ENCODE results near the gene CACNB4. TPM values are rescaled to one million over a fixed set of nuclear protein-coding genes. Genes with fewer than 3 reads are reported as not detected.

CACNB4 gene
- polyA plus RNA-seq, 1 experiment = 0.12 TPM

DNA sequence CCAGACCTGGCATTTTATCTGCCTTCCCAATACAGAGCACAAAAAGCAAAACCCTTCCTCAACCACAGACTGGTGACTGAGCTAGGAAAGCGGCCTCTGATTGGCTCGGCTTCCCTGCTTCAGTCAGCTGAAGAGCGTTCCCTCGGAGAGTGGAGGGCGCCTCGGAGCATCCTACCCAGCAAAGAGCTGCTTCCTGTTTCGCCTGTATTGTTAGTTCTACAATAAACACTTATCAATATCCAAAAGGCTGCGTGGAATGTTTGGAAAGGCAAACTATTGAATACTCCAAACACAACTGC lies 125.0 kb downstream of the CACNB4 start:
- ChIA-PET CTCF (no interaction called here), POLR2A (no interaction called here)
- Histone ChIP-seq H3K36me3 (ENCODE audit: control insufficient read depth, insufficient read depth, low read length) (no peaks in the 10 kb centered on the region), H3K4me3 (ENCODE audit: low read depth, low read length) (no peak overlapping the region), H3K27me3 (ENCODE audit: control insufficient read depth, insufficient read depth, low read length) (no peaks in the 10 kb centered on the region)
- TF ChIP-seq, protein P1, sequence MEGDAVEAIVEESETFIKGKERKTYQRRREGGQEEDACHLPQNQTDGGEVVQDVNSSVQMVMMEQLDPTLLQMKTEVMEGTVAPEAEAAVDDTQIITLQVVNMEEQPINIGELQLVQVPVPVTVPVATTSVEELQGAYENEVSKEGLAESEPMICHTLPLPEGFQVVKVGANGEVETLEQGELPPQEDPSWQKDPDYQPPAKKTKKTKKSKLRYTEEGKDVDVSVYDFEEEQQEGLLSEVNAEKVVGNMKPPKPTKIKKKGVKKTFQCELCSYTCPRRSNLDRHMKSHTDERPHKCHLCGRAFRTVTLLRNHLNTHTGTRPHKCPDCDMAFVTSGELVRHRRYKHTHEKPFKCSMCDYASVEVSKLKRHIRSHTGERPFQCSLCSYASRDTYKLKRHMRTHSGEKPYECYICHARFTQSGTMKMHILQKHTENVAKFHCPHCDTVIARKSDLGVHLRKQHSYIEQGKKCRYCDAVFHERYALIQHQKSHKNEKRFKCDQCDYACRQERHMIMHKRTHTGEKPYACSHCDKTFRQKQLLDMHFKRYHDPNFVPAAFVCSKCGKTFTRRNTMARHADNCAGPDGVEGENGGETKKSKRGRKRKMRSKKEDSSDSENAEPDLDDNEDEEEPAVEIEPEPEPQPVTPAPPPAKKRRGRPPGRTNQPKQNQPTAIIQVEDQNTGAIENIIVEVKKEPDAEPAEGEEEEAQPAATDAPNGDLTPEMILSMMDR (IDR thresholded peaks at IDR 0.05; ENCODE audit: insufficient read depth, low read depth, low read length) = no peak
- DNase-seq (ENCODE audit: low read depth) = no peak

DNA sequence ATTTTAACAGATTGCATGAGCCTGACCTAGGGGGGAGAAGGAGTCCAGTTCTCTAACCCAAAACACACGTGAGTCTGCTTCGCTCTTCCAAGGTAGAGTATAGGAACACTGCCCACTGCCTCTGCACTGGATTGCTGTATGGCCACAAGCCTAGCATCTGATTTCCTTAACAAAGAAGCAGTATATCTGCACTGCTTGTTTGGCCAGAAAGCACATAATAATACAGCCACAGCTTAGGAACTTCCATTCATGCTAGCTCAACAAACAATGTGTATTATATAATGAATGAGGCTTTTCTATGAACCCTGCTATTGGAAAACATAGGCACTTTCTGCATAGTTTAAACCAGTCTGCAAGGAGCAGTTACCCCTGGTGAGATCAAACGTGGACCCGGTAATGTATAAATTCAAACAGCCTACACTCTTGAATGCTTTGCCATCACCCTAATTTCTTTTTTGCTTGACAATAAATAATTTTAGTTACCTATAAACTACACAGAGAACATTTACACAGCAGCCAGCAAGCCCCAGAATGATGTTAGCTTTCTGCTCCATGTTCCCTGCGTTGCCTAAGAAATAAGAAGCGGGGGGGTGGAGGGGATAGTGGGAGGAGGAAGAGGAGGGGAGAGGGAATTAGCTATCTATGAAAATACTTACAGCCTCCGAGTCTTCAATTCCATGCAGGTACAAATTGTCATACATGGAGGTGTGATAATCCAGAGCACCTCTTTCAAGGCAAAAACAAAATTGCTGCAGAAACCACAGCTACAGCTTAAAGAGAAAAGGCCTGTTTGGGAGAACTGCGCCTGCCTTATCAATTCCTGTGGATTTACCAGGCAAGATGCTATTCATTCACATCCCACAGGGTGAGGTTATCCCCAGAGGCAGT lies 125.6 kb downstream of the CACNB4 start:
- Histone ChIP-seq H3K4me3 (ENCODE audit: low read depth, low read length) (no peak overlapping the region), H3K36me3 (ENCODE audit: control insufficient read depth, insufficient read depth, low read length) (no peaks in the 10 kb centered on the region), H3K27me3 (ENCODE audit: control insufficient read depth, insufficient read depth, low read length) (no peaks in the 10 kb centered on the region)
- TF ChIP-seq, protein P1 (IDR thresholded peaks at IDR 0.05; ENCODE audit: insufficient read depth, low read depth, low read length) = no peak
- POLR2A ChIA-PET = no interaction called here
- no peak for DNase-seq (ENCODE audit: low read depth)
- CTCF ChIA-PET = interaction anchor here (0.7 kb wide), 1 partner anchor 53 kb away, joined by 4 read pairs; no protein-coding TSS in a partner anchor

DNA sequence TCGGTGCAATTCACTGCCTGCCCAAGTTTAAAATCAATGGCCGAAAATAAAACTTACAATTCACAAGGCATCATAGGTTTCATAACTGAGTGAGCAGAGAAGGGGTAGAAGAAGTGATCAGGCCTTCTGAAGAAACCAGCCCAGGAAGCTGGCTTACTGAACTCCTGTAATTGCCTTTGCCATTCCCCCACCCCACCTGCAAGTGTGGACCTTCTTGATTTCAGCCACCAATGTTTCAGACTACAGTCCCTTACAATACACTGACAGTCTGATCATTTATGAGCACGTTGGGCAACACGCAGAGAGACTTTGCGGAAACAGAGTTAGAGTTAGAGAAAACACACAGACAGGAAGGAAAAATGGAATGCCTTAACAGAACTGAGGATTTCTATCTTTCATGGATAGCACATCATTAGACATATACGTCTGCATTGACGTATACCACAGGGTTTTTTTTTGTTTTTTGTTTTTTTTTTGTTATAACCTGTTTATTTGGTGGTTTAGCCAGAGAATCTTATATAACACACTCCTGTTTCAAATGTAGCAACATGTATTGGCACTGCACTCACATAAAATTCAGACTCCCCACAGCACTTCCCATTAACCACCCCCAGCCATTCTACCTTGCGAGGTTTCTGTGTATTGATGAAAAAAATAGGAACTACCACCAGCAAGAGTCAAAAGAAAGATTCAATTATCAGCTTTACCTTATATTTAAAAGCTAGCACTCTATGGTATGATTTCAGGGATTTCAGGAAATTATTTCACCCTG lies 126.4 kb downstream of the CACNB4 start:
- TF ChIP-seq, protein P1 (IDR thresholded peaks at IDR 0.05; ENCODE audit: insufficient read depth, low read depth, low read length) = no peak
- no peak for DNase-seq (ENCODE audit: low read depth)
- ChIA-PET CTCF (interaction anchor here (0.6 to 0.7 kb wide), 2 partner anchors 54 to 419 kb away, joined by 4 read pairs; no protein-coding TSS in a partner anchor), POLR2A (no interaction called here)
- Histone ChIP-seq H3K36me3 (ENCODE audit: control insufficient read depth, insufficient read depth, low read length) (no peaks in the 10 kb centered on the region), H3K4me3 (ENCODE audit: low read depth, low read length) (no peak overlapping the region), H3K27me3 (ENCODE audit: control insufficient read depth, insufficient read depth, low read length) (no peaks in the 10 kb centered on the region)

DNA sequence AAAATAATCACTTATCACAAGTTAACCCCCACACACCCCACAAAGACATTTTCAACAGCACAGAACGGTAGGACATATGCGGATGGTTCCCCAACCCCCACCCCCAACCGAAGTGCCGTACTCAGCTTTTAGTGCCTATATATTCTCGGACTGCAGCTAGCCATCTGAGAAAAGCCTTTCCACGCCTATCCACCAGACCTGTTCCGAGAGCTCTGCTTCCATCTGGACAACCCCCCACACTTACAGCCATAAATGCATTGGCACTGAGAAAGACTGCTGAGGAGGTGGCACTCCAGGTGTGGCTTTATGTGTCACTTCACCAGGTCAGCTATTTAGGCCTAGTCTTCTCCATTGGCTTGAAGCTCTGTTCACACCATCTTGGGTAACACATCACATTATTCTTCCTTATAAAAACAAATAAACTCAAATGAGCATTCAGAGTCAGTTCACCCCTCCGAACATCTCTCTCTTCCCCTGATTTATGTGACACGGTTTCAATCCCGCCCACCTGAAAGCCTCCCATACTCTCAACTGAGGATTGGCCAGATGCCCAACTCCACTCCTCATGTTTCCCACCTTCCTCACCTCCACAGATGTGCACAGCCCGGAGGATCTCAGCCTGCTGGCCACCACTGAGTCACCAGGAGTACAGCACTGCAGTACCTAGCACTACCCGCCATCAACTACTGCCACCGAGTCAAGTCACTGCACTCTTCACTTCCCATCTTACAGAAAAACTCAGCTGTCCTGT lies 127.4 kb downstream of the CACNB4 start:
- ChIA-PET CTCF (interaction anchor here (0.6 kb wide), 1 partner anchor 418 kb away, joined by 4 read pairs; no protein-coding TSS in a partner anchor), POLR2A (no interaction called here)
- TF ChIP-seq, protein P1 (IDR thresholded peaks at IDR 0.05; ENCODE audit: insufficient read depth, low read depth, low read length) = no peak
- H3K36me3 ChIP-seq (ENCODE audit: control insufficient read depth, insufficient read depth, low read length) = no peaks in the 10 kb centered on the region
- no peak overlapping the region for H3K4me3 ChIP-seq (ENCODE audit: low read depth, low read length)
- no peaks in the 10 kb centered on the region for H3K27me3 ChIP-seq (ENCODE audit: control insufficient read depth, insufficient read depth, low read length)
- no peak for DNase-seq (ENCODE audit: low read depth)

Measured in BJ (cell line).